ENCODE measurements around the gene CXCR6. TPM values are rescaled to one million over a fixed set of nuclear protein-coding genes. Genes with fewer than 3 reads are reported as not detected.

CXCR6 gene
- total and polyA plus RNA-seq, 2 experiments from 2014 or later, result 0.10 TPM; not detected in 1

DNA sequence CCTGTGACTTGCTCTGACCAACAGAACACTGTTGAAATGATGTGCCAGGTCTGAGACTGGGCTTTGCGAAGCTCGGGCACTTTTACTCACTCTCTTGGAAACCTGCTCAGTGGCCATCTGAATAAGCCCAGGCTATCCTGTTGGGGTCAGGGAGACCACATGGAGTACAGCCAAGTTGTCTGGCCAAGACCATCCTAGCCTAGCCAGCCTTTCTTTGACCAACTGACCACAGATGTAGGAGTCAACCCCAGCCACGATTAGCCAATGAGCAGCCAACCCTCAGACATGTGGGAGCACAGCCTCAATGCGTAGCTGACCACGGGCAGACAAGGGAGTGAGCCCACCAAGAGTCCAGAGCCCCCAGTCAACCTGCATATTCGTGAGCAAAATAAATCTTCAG lies 30.8 kb upstream of the CXCR6 start:
- Mint-ChIP-seq H3K4me3 (no peak overlapping the region), H3K27me3 (ENCODE audit: insufficient read depth, low read depth, poor library complexity) (peaks cover 15% of the 10 kb centered on the region), H3K27ac (no peak overlapping the region), H3K36me3 (ENCODE audit: low read depth) (no peaks in the 10 kb centered on the region), H3K9me3 (no peaks in the 10 kb centered on the region), H3K4me1 (peaks cover 10% of the 10 kb centered on the region)
- Histone ChIP-seq H3K27me3 (ENCODE audit: insufficient read depth) (no peaks in the 10 kb centered on the region), H3K9me2 (ENCODE audit: insufficient read depth) (no peaks in the 10 kb centered on the region), H2AFZ (no peak overlapping the region), H3K36me3 (ENCODE audit: insufficient read depth) (no peaks in the 10 kb centered on the region), H4K20me1 (replicated peaks; ENCODE audit: insufficient read depth) (no peaks in the 10 kb centered on the region), H3K79me2 (replicated peaks; ENCODE audit: insufficient read depth) (no peaks in the 10 kb centered on the region), H3F3A (replicated peaks; ENCODE audit: low read depth) (no peaks in the 10 kb centered on the region), H3K27ac (ENCODE audit: low read depth) (no peak overlapping the region), H3K4me2 (no peak overlapping the region), H3K4me1 (ENCODE audit: insufficient read depth) (no peaks in the 10 kb centered on the region), H3K4me3 (no peak overlapping the region)
- TF ChIP-seq, protein P1, sequence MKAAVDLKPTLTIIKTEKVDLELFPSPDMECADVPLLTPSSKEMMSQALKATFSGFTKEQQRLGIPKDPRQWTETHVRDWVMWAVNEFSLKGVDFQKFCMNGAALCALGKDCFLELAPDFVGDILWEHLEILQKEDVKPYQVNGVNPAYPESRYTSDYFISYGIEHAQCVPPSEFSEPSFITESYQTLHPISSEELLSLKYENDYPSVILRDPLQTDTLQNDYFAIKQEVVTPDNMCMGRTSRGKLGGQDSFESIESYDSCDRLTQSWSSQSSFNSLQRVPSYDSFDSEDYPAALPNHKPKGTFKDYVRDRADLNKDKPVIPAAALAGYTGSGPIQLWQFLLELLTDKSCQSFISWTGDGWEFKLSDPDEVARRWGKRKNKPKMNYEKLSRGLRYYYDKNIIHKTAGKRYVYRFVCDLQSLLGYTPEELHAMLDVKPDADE (IDR thresholded peaks at IDR 0.05), result no peak
- TF ChIP-seq ZNF331 (CRISPR knock-in tag; IDR thresholded peaks at IDR 0.05; ENCODE audit: low read depth) (no peak), STAT1 (IDR thresholded peaks at IDR 0.05; ENCODE audit: unreplicated experiment) (no peak), NANOG (IDR thresholded peaks at IDR 0.05; ENCODE audit: borderline replicate concordance) (no peak), EZH2phosphoT487 (IDR thresholded peaks at IDR 0.05; ENCODE audit: unreplicated experiment) (no peak)
- DNase-seq (ENCODE audit: low spot score), result no peak
- no peak for ATAC-seq

DNA sequence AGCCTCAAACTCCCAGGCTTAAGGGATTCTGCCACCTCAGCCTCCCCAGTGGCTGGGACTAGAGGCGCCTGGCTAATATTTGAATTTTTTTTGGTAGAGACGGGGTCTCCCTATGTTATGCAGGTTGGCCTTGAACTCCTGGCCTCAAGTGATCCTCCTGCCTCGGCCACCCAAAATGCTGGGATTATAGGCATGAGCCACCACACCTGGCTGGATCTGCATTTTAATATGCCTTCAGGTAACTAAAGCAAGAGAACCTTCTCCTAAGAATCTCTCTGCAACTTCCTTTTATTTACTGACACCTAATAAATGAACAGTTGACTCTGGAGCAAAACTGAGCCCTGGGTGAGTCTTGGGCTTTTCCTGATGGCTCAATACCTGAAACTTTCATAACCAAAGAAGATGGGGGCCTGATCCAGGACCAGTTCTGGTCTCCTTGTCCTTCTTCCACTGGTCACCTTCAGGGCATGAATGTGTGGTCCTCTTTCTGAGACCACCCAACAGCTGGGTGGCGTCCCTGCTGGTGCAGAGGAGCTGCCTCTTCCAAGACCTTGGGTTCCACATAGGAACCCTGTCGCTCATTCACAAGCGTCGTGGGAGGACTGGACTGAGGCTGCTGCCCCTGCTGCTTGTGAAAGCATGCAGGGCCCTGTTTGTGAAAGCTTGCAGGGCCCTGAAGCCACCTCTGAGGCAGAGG lies 28.8 kb upstream of the CXCR6 start:
- Mint-ChIP-seq H3K9me3 (no peaks in the 10 kb centered on the region), H3K4me1 (peaks cover 10% of the 10 kb centered on the region), H3K36me3 (ENCODE audit: low read depth) (no peaks in the 10 kb centered on the region), H3K27ac (no peak overlapping the region), H3K27me3 (ENCODE audit: insufficient read depth, low read depth, poor library complexity) (peaks cover 12% of the 10 kb centered on the region), H3K4me3 (no peak overlapping the region)
- Histone ChIP-seq H3K4me2 (no peak overlapping the region), H3K36me3 (ENCODE audit: insufficient read depth) (no peaks in the 10 kb centered on the region), H3K9me2 (ENCODE audit: insufficient read depth) (no peaks in the 10 kb centered on the region), H3F3A (replicated peaks; ENCODE audit: low read depth) (no peaks in the 10 kb centered on the region), H2AFZ (no peak overlapping the region), H3K4me1 (ENCODE audit: insufficient read depth) (no peaks in the 10 kb centered on the region), H3K27ac (ENCODE audit: low read depth) (no peak overlapping the region), H4K20me1 (replicated peaks; ENCODE audit: insufficient read depth) (no peaks in the 10 kb centered on the region), H3K27me3 (ENCODE audit: insufficient read depth) (no peaks in the 10 kb centered on the region), H3K4me3 (no peak overlapping the region), H3K79me2 (replicated peaks; ENCODE audit: insufficient read depth) (no peaks in the 10 kb centered on the region)
- no peak for DNase-seq (ENCODE audit: low spot score)
- ATAC-seq, result no peak
- TF ChIP-seq NANOG (IDR thresholded peaks at IDR 0.05; ENCODE audit: borderline replicate concordance), result no peak
- no peak for TF ChIP-seq EZH2phosphoT487 (IDR thresholded peaks at IDR 0.05; ENCODE audit: unreplicated experiment)
- TF ChIP-seq, protein P2, sequence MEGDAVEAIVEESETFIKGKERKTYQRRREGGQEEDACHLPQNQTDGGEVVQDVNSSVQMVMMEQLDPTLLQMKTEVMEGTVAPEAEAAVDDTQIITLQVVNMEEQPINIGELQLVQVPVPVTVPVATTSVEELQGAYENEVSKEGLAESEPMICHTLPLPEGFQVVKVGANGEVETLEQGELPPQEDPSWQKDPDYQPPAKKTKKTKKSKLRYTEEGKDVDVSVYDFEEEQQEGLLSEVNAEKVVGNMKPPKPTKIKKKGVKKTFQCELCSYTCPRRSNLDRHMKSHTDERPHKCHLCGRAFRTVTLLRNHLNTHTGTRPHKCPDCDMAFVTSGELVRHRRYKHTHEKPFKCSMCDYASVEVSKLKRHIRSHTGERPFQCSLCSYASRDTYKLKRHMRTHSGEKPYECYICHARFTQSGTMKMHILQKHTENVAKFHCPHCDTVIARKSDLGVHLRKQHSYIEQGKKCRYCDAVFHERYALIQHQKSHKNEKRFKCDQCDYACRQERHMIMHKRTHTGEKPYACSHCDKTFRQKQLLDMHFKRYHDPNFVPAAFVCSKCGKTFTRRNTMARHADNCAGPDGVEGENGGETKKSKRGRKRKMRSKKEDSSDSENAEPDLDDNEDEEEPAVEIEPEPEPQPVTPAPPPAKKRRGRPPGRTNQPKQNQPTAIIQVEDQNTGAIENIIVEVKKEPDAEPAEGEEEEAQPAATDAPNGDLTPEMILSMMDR (conservative IDR thresholded peaks at IDR 0.05; ENCODE audit: low read depth in 2 of 2), result no peak
- no peak for TF ChIP-seq JUNB (IDR thresholded peaks at IDR 0.05; ENCODE audit: unreplicated experiment)
- no peak for TF ChIP-seq ZNF114 (CRISPR knock-in tag; IDR thresholded peaks at IDR 0.05)
- TF ChIP-seq, protein P3, sequence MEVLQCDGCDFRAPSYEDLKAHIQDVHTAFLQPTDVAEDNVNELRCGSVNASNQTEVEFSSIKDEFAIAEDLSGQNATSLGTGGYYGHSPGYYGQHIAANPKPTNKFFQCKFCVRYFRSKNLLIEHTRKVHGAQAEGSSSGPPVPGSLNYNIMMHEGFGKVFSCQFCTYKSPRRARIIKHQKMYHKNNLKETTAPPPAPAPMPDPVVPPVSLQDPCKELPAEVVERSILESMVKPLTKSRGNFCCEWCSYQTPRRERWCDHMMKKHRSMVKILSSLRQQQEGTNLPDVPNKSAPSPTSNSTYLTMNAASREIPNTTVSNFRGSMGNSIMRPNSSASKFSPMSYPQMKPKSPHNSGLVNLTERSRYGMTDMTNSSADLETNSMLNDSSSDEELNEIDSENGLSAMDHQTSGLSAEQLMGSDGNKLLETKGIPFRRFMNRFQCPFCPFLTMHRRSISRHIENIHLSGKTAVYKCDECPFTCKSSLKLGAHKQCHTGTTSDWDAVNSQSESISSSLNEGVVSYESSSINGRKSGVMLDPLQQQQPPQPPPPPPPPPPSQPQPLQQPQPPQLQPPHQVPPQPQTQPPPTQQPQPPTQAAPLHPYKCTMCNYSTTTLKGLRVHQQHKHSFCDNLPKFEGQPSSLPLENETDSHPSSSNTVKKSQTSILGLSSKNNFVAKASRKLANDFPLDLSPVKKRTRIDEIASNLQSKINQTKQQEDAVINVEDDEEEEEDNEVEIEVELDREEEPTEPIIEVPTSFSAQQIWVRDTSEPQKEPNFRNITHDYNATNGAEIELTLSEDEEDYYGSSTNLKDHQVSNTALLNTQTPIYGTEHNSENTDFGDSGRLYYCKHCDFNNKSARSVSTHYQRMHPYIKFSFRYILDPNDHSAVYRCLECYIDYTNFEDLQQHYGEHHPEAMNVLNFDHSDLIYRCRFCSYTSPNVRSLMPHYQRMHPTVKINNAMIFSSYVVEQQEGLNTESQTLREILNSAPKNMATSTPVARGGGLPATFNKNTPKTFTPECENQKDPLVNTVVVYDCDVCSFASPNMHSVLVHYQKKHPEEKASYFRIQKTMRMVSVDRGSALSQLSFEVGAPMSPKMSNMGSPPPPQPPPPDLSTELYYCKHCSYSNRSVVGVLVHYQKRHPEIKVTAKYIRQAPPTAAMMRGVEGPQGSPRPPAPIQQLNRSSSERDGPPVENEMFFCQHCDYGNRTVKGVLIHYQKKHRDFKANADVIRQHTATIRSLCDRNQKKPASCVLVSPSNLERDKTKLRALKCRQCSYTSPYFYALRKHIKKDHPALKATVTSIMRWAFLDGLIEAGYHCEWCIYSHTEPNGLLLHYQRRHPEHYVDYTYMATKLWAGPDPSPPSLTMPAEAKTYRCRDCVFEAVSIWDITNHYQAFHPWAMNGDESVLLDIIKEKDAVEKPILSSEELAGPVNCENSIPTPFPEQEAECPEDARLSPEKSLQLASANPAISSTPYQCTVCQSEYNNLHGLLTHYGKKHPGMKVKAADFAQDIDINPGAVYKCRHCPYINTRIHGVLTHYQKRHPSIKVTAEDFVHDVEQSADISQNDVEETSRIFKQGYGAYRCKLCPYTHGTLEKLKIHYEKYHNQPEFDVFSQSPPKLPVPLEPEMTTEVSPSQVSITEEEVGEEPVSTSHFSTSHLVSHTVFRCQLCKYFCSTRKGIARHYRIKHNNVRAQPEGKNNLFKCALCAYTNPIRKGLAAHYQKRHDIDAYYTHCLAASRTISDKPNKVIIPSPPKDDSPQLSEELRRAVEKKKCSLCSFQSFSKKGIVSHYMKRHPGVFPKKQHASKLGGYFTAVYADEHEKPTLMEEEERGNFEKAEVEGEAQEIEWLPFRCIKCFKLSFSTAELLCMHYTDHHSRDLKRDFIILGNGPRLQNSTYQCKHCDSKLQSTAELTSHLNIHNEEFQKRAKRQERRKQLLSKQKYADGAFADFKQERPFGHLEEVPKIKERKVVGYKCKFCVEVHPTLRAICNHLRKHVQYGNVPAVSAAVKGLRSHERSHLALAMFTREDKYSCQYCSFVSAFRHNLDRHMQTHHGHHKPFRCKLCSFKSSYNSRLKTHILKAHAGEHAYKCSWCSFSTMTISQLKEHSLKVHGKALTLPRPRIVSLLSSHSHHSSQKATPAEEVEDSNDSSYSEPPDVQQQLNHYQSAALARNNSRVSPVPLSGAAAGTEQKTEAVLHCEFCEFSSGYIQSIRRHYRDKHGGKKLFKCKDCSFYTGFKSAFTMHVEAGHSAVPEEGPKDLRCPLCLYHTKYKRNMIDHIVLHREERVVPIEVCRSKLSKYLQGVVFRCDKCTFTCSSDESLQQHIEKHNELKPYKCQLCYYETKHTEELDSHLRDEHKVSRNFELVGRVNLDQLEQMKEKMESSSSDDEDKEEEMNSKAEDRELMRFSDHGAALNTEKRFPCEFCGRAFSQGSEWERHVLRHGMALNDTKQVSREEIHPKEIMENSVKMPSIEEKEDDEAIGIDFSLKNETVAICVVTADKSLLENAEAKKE (CRISPR knock-in tag; IDR thresholded peaks at IDR 0.05), result no peak
- no peak for TF ChIP-seq STAT1 (IDR thresholded peaks at IDR 0.05; ENCODE audit: unreplicated experiment)
- no peak for TF ChIP-seq EZH2 (IDR thresholded peaks at IDR 0.05; ENCODE audit: low read depth, unreplicated experiment)
- no peak for TF ChIP-seq POLR2AphosphoS5 (IDR thresholded peaks at IDR 0.05; ENCODE audit: low read depth)

Data from GM23338 (cell line).